GM10847 (cell line): ENCODE measurements around the gene CALML5.

Experiments
- POLR2A ChIP-seq: IDR thresholded peaks from 2 replicates; pipeline ENCODE4 v1.6.1; 2011; ENCODE audit not compliant: insufficient read length; ENCODE audit errors: extremely low read depth

The CALML5 gene

GRCh38 chr10:5512881-5513612 is 13.7 kb upstream of the CALML5 start:
- TF ChIP-seq POLR2A = no peak

GRCh38 chr10:5512331-5512730 is 13.0 kb upstream of the CALML5 start:
- no peak for TF ChIP-seq POLR2A

GRCh38 chr10:5511885-5512280 is 12.5 kb upstream of the CALML5 start:
- TF ChIP-seq POLR2A = no peak

- TF ChIP-seq POLR2A = no peak
Measured at GRCh38 chr10:5511231-5511884, 12.0 kb upstream of the CALML5 start.

- no peak for TF ChIP-seq POLR2A
Measured at GRCh38 chr10:5510281-5511072, 11.1 kb upstream of the CALML5 start.

GRCh38 chr10:5509691-5510090 is 10.3 kb upstream of the CALML5 start:
- no peak for TF ChIP-seq POLR2A

- no peak for TF ChIP-seq POLR2A
Measured at GRCh38 chr10:5509236-5509635, 9.9 kb upstream of the CALML5 start.

GRCh38 chr10:5508786-5509185 is 9.4 kb upstream of the CALML5 start:
- TF ChIP-seq POLR2A = no peak

GRCh38 chr10:5508161-5508604 is 8.8 kb upstream of the CALML5 start:
- no peak for TF ChIP-seq POLR2A

- TF ChIP-seq POLR2A = no peak
Measured at GRCh38 chr10:5507649-5508131, 8.3 kb upstream of the CALML5 start.

- no peak for TF ChIP-seq POLR2A
Measured at GRCh38 chr10:5506751-5507648, 7.6 kb upstream of the CALML5 start.

- TF ChIP-seq POLR2A = no peak
Measured at GRCh38 chr10:5506246-5506645, 6.9 kb upstream of the CALML5 start.

- TF ChIP-seq POLR2A = no peak
Measured at GRCh38 chr10:5504146-5505072, 5.0 kb upstream of the CALML5 start.

- no peak for TF ChIP-seq POLR2A
Measured at GRCh38 chr10:5503477-5503835, 4.1 kb upstream of the CALML5 start.
